PFSK-1 (cell line): ENCODE results near the gene RYR2.

Source experiments
- FOXP2 ChIP-seq: optimal IDR thresholded peaks from 2 replicates; pipeline ENCODE3; 2011; ENCODE audit warnings: borderline replicate concordance, control low read depth, inconsistent platforms; ENCODE audit not compliant: insufficient read depth; ENCODE audit errors: extremely low read length, extremely low read depth
- POLR2AphosphoS5 ChIP-seq: IDR thresholded peaks from 2 replicates; pipeline ENCODE4 v1.6.1; 2012; ENCODE audit warnings: low read depth, mild to moderate bottlenecking, control low read depth, low read length, moderate library complexity
- REST ChIP-seq, 2 experiments: IDR thresholded peaks; 2 replicates each; pipeline versions ENCODE4 v1.6.1 to v1.8.0; 2011 to 2012; ENCODE audit warnings: low read depth in 2 of 2, low read length in 2 of 2, control low read depth in 1 of 2, inconsistent platforms in 1 of 2, mild to moderate bottlenecking in 1 of 2, moderate library complexity in 1 of 2; ENCODE audit not compliant: insufficient read depth in 1 of 2
- SIN3A ChIP-seq: IDR thresholded peaks from 2 replicates; pipeline ENCODE4 v1.6.1; 2012; ENCODE audit warnings: mild to moderate bottlenecking, low read length, moderate library complexity, borderline replicate concordance; ENCODE audit not compliant: insufficient read depth
- TAF1 ChIP-seq: IDR thresholded peaks from 2 replicates; pipeline ENCODE4 v1.6.1; 2012; ENCODE audit warnings: low read length, control low read depth, borderline replicate concordance; ENCODE audit not compliant: insufficient read depth

The RYR2 gene

GRCh38 chr1:237104096-237104495 is 62.1 kb downstream of the RYR2 start:
- TF ChIP-seq REST (IDR thresholded peaks at IDR 0.05; ENCODE audit: insufficient read depth in 1 of 2, low read depth in 2 of 2, low read length in 2 of 2) (no peak), FOXP2 (no peak)

GRCh38 chr1:237105826-237106225 is 63.8 kb downstream of the RYR2 start:
- TF ChIP-seq SIN3A: no peak
- no peak for TF ChIP-seq POLR2AphosphoS5
- no peak for TF ChIP-seq REST (IDR thresholded peaks at IDR 0.05; ENCODE audit: insufficient read depth in 1 of 2, low read depth in 2 of 2, low read length in 2 of 2)
- no peak for TF ChIP-seq TAF1
- TF ChIP-seq FOXP2: no peak

- no peak for TF ChIP-seq FOXP2
- no peak for TF ChIP-seq POLR2AphosphoS5
- TF ChIP-seq REST (IDR thresholded peaks at IDR 0.05; ENCODE audit: insufficient read depth in 1 of 2, low read depth in 2 of 2, low read length in 2 of 2): no peak
- no peak for TF ChIP-seq SIN3A
- TF ChIP-seq TAF1: no peak
Measured at GRCh38 chr1:237108297-237109040, 66.5 kb downstream of the RYR2 start.

GRCh38 chr1:237111807-237112206 is 69.8 kb downstream of the RYR2 start:
- TF ChIP-seq REST (IDR thresholded peaks at IDR 0.05; ENCODE audit: insufficient read depth in 1 of 2, low read depth in 2 of 2, low read length in 2 of 2): no peak
- TF ChIP-seq TAF1: no peak
- no peak for TF ChIP-seq SIN3A
- no peak for TF ChIP-seq POLR2AphosphoS5
- no peak for TF ChIP-seq FOXP2

GRCh38 chr1:237112663-237113062 is 70.7 kb downstream of the RYR2 start:
- TF ChIP-seq TAF1 (no peak), SIN3A (no peak), POLR2AphosphoS5 (no peak), FOXP2 (no peak), REST (IDR thresholded peaks at IDR 0.05; ENCODE audit: insufficient read depth in 1 of 2, low read depth in 2 of 2, low read length in 2 of 2) (no peak)
